HL-60 (cell line): Measurements from ENCODE around the gene DHX32.

Source experiments
- DNase-seq, 2 experiments: peaks; one replicate each; pipeline ENCODE4 v3.0.0-alpha.2; 2010 to 2020; ENCODE audit warnings: low read depth in 1 of 2, low spot score in 1 of 2
- H3K27ac ChIP-seq: fragments of 250-450 bp; sonication (Bioruptor Pico); replicated peaks from 2 replicates; pipeline ENCODE4 v1.5.1; 2020; ENCODE audit warnings: mild to moderate bottlenecking, moderate library complexity
- H3K27me3 ChIP-seq: fragments of 250-450 bp; sonication (Bioruptor Pico); 2 replicates; pipeline ENCODE4 v1.5.1; 2021; ENCODE audit warnings: mild to moderate bottlenecking, moderate library complexity; ENCODE audit not compliant: insufficient read depth, poor library complexity, severe bottlenecking
- H3K4me3 ChIP-seq: replicated peaks from 2 replicates; pipeline ENCODE4 v1.5.1; 2011; ENCODE audit warnings: mild to moderate bottlenecking, control low read depth, low read length; ENCODE audit not compliant: insufficient read depth
- CTCF ChIP-seq: IDR thresholded peaks from one replicate; pipeline ENCODE4 v1.5.1; 2011; ENCODE audit warnings: low read length, control low read depth, inconsistent platforms; ENCODE audit not compliant: insufficient read depth
- GABPA ChIP-seq: IDR thresholded peaks from 2 replicates; pipeline ENCODE4 v1.6.1; 2012; ENCODE audit warnings: low read depth
- POLR2AphosphoS5 ChIP-seq: IDR thresholded peaks from 2 replicates; pipeline ENCODE4 v1.6.1; 2012; ENCODE audit warnings: low read depth
- REST ChIP-seq: IDR thresholded peaks from 2 replicates; pipeline ENCODE4 v1.6.1; 2012; ENCODE audit warnings: low read depth; ENCODE audit not compliant: insufficient replicate concordance
- SPI1 ChIP-seq: IDR thresholded peaks from 2 replicates; pipeline ENCODE4 v1.6.1; 2012; ENCODE audit warnings: low read depth, mild to moderate bottlenecking, borderline replicate concordance

DHX32 gene

DNA sequence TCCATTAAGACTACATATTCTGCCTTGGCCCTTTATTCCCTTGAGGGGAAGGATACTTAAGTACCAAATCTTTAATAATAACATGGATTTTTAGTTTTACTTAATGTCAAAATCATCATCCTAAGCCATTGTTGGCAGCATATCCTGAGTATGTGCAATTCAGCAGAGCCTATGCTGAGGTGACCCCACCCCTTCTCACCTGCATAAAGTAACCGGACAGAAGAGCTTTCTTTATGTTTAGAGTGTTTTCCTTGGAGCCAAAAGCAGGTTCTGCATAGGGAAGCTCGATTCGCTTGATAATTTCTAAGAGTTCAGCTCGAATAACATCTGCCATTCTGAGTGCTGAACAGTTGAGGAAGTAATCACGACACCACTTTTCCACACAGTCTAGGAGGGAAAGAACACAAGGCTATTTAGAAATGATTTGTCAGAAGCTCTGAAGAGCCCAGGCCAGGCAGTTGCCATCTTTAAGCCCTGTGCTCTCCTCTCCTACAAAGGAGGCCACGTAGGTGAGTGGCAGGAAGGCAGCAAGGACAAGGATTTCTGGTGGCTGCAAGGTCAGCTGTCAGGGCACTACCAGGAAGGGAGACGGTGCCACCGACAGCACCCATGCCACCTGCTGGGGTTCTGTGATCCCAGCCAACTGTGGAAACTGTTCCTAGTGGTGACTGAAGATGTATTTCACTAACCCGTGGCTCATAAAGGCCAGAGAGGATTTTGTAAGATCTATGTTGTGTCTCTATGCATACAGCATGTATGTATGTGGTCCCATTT lies 42.1 kb downstream of the DHX32 start:
- TF ChIP-seq GABPA = no peak
- no peak for TF ChIP-seq POLR2AphosphoS5
- no peak for TF ChIP-seq SPI1
- TF ChIP-seq REST = no peak
- no peak for TF ChIP-seq CTCF
- no peak overlapping the region for H3K4me3 ChIP-seq
- no peak overlapping the region for H3K27ac ChIP-seq
- no peak for DNase-seq
- H3K27me3 ChIP-seq = no peaks in the 10 kb centered on the region

- Histone ChIP-seq H3K4me3 (no peak overlapping the region), H3K27me3 (no peaks in the 10 kb centered on the region), H3K27ac (no peak overlapping the region)
- DNase-seq = no peak
- TF ChIP-seq REST (no peak), POLR2AphosphoS5 (no peak), SPI1 (no peak), CTCF (no peak), GABPA (no peak)
These were observed 44.3 kb downstream of the DHX32 start for GRCh38 chr10:125836746-125837145.

DNA sequence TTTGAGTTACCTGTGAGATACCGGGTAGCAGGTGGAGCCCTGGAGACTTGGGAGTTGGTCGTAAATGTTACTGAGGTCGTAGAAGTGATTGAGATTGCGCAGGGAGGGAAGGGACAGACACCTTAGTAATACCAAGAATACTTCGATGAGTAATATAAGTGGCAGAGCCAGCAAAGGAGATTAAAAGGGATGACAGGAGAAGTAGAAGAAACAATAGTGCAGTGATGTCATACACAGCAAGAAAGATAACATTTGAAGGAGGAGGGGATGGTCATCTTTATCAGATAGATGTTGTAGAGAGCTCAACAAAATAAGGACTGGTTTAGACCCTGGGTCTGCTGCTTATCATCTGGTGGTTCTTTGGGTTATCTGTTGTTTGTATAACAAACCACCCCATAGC lies 52.8 kb downstream of the DHX32 start:
- Histone ChIP-seq H3K27me3 (no peaks in the 10 kb centered on the region), H3K4me3 (no peak overlapping the region), H3K27ac (no peak overlapping the region)
- no peak for DNase-seq
- TF ChIP-seq CTCF (no peak), POLR2AphosphoS5 (no peak), REST (no peak), SPI1 (no peak), GABPA (no peak)
